GM08714 (cell line): ENCODE results near the gene SEMA3D.

Source experiments
- H3K4me3 ChIP-seq: fragments of 200-500 bp; sonication (Bioruptor generic); 2 replicates; pipeline ENCODE4 v1.5.1; 2014; ENCODE audit warnings: mild to moderate bottlenecking, low read length, inconsistent platforms
- ZNF274 ChIP-seq: IDR thresholded peaks from 2 replicates; pipeline ENCODE4 v1.6.1; 2012; ENCODE audit warnings: mild to moderate bottlenecking, low read depth, low read length

Gene SEMA3D

DNA sequence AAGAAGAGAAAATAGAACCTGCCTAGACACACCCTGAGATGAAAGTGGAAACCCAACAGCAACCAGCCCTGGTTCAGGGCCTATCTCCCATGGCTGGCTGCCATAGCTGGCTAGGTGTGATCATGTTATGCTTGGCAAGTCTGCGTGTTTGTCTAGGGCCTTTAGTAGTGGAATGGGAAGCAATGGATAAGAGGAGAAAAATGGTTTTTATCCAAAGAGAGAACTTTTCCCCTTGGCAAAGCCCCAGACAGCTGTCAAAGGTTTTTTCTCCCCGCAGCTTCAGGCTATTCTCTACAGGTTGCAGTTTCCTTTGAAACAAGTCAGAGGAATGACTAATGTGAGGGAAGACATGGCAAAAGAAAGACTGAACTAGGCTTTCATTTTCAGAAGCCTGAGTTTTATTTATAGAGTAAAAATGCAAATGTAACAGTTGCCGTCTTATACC is 161.5 kb downstream of the SEMA3D start:
- no peak for TF ChIP-seq ZNF274
- H3K4me3 ChIP-seq, result no peak overlapping the region

- TF ChIP-seq ZNF274, result no peak
- H3K4me3 ChIP-seq, result no peak overlapping the region
Measured at GRCh38 chr7:85023916-85024315, 162.9 kb downstream of the SEMA3D start.

GRCh38 chr7:85023066-85023712 is 163.7 kb downstream of the SEMA3D start:
- no peak overlapping the region for H3K4me3 ChIP-seq
- TF ChIP-seq ZNF274, result no peak

DNA sequence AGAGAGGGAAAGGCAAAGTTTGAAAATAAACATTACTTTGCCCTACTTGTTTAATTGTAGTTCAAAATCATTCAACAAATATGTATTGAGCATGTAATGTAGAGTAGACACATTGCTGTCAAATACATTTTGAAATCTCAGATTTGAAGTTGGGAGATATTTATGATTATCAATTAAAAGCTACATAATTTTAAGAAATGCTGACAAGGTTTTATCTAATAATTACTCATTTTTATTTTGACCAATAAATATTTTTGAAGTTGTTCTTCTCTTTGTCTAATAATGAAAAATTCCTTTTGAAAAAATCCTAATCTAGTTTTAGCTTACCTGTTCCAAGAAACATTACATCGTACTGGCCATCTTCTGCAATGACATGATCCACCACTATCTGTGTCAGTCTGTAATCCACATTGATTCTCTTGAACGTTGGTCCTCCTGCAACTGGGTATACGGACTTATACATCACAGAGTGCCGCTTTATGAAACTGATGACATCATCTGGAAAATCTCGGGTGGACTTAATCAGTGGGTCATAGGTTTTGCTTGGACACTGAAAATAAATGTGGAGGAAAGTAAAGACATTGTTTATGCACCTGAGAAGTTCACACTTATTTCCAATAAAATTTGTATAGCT is 164.7 kb downstream of the SEMA3D start:
- TF ChIP-seq ZNF274, result no peak

GRCh38 chr7:85021101-85021704 is 165.7 kb downstream of the SEMA3D start:
- no peak for TF ChIP-seq ZNF274
- no peak overlapping the region for H3K4me3 ChIP-seq

More for the DNA sequence above, 164.7 kb downstream of the SEMA3D start:
- H3K4me3 ChIP-seq, result no peak overlapping the region

GRCh38 chr7:85019778-85020177 is 167.1 kb downstream of the SEMA3D start:
- no peak overlapping the region for H3K4me3 ChIP-seq
- no peak for TF ChIP-seq ZNF274

DNA sequence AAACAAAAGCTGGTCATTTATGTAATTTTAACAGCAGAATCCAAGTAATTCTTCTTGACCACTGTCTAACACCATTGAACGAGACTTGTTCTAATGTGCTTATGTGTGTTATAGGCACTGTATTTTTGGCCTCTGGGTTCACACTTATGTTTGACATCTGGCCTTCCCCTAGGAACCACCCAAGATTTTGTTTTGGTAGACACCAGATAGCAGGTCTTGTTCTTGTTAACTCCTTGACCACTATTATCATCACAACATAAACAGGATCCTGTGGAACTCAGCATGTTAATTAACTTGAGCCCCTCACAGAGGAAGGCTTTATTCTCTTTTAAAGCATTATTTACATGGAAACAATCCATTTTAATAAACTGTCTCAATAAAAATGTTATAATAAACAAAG is 167.7 kb downstream of the SEMA3D start:
- no peak for TF ChIP-seq ZNF274
- no peak overlapping the region for H3K4me3 ChIP-seq

GRCh38 chr7:85018498-85018897 is 168.4 kb downstream of the SEMA3D start:
- TF ChIP-seq ZNF274, result no peak

DNA sequence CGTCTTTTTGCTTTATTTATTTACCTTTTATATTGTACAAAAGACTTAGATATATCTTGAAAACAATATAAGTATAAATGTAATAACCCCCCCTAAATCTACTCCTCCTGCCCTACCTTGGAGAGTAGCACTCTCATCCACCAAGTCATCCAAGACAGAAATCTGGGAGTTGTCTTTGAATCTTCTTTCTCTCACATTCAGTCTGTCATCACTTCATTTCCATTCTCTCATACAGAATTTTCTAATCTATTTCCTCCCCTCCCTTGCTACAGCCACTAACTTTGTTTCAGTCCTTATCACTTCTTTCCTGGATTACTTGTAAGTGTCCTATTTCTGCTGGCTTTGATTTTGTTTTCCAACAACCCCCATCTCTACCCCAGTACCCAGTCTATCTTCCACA is 170.6 kb downstream of the SEMA3D start:
- no peak overlapping the region for H3K4me3 ChIP-seq
- TF ChIP-seq ZNF274, result no peak

More at GRCh38 chr7:85018498-85018897, 168.4 kb downstream of the SEMA3D start:
- no peak overlapping the region for H3K4me3 ChIP-seq

DNA sequence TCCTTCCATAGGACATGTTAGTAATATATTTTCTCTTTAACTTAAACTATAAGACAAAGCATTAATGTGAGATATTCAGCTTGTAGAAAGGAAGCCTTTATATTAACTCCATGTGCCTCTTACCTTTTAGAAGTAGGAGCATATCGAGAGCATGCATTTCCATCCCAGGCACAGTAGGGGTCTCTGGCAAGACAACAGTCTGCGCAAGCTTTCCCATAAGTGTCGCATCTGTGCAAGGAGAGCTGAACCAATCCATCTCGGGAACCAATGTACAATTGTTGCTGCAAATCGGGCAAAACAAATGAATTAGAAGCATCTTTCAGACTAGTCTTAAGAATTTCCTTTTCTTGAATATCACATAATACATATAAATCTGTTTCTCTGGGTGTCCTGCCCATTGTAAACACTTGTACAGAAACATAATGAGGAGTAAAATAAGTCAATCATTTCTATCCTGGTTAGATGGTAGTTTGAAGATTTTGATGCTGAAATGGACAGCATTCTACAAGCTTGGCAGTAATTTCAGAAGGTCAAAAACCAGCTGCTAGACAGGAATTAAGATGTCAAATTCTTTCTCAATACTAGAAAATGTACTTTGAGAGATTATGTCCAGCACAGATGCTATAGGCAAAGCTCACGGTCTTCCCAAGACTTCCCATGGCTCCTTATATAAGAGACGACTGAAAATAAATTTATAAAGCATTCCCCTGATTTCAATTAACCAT is 171.8 kb downstream of the SEMA3D start:
- no peak for TF ChIP-seq ZNF274
- no peak overlapping the region for H3K4me3 ChIP-seq

DNA sequence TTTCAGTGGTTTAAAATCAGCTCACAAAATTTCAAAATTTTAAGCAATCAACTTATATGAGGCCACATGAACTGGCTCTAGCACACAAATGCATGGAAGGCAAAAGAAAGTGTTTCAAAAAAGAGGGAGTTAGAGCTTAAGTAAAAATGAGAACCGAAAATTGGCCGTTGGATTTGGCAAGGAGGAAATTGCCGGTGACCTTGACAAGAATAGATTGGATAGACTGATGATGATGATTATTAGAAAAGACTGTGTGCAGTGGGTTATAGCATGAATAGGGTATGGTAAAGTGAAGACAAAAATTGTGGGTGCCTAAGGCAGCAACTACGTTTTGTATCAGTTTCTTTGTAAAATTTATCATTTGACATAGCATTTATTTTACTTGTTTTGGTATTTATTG is 175.7 kb downstream of the SEMA3D start:
- H3K4me3 ChIP-seq, result no peak overlapping the region
- no peak for TF ChIP-seq ZNF274

DNA sequence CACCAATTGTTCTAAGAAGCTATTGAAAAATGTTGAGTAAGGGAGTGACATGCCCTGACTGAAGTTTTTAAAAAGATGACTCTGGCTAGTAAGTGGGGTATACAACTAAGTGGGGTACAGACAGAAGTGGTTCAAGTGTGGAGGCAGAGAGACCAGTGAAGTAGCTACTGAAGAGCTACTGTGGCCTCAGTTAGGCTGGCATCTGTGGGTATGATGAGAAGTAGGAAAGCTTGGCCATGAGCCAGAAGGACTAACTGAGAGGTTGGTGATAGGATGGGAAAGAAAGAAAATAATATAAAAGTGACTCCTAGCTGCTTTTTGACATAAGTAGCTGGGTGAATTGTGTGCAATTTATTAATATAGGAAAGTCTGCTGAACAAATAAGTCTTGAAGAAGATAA is 176.6 kb downstream of the SEMA3D start:
- TF ChIP-seq ZNF274, result no peak
- no peak overlapping the region for H3K4me3 ChIP-seq

DNA sequence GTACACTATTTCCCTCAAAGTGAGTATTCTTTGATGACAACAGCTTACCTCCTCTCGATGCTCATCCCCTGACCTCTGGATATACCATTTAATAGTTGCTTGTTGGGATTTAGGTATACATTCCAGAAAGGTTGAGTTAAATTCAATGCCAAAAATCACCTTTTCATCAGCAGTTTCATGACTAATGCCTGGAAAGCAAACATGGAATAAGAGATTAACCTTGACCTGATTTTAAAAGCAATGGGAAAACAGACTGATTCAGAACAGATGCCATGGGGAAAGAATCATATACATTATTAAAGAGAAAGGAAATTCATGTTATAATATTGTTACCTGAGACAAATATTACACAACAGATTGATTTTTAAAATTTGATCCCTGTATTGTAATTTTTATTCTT is 180.1 kb downstream of the SEMA3D start:
- no peak overlapping the region for H3K4me3 ChIP-seq
- no peak for TF ChIP-seq ZNF274

DNA sequence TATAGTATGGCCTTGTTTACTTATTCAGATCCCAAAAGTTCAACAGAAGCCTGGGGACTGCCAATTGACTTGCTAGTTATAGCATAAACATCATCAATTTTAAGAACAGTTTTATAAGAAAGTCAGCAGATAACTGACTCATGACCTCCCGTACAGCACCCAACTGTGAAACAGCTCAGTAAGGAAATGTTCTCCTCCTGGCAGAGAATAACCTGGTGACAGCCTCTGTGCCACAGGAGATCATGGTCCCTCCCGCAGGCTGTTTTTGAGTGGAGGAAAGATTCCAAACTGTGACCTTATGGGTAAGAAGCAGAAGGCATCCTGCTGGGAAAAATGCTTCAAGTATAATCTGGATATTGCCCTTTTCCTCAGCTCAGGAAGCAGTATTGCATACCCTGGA is 182.5 kb downstream of the SEMA3D start:
- H3K4me3 ChIP-seq, result no peak overlapping the region
- TF ChIP-seq ZNF274, result no peak
